GM12878 (cell line): ENCODE data around the gene FREM2. TPM values are rescaled to one million over a fixed set of nuclear protein-coding genes. Genes with fewer than 3 reads are reported as not detected.

Source experiments
- ATAC-seq: fragments of 200-7000 bp; cut with Tn5 transposase; 3 replicates; pipeline ENCODE4 v1.9.1; 2020; ENCODE audit warnings: mild to moderate bottlenecking, moderate library complexity
- BruUV-seq: library from RNA; stranded (reverse); fragments of 400-500 nt; replicated peaks from 2 replicates; lab custom pipeline; 2021; lab: Mats Ljungman, UMichigan
- CTCF ChIA-PET: fragments of 300-600 bp; sonication (Branson Sonifier 250); formaldehyde crosslinking; extraction: SDS; loops from one replicate; lab custom pipeline; 2021; ENCODE audit warnings: inconsistent platforms; lab: Yijun Ruan, JAX
- POLR2A ChIA-PET: fragments of 350-600 bp; formaldehyde crosslinking; extraction: SDS; loops from one replicate; lab custom pipeline; 2021; ENCODE audit warnings: inconsistent platforms; lab: Charles Lee
- RAD21 ChIA-PET: fragments of 300-600 bp; sonication (Branson Sonifier 250); formaldehyde crosslinking; loops from one replicate; lab custom pipeline; 2023; ENCODE audit warnings: antibody characterized with exemption; ENCODE audit not compliant: unreplicated experiment; lab: Charles Lee
- SMC1A ChIA-PET: fragments of 300-600 bp; sonication (Branson Sonifier 250); formaldehyde crosslinking; loops from one replicate; lab custom pipeline; 2023; ENCODE audit not compliant: unreplicated experiment, uncharacterized antibody; lab: Charles Lee
- DNase-seq: peaks from one replicate; pipeline ENCODE4 v3.0.0-alpha.2; 2011; ENCODE audit warnings: low read depth, low spot score
- FAIRE-seq: peaks from 3 replicates; lab custom pipeline; 2011; peaks lifted over from hg19 to GRCh38; lab: Jason Lieb, UNC
- H2AFZ ChIP-seq: 2 replicates; pipeline ENCODE4 v1.6.0; 2011; ENCODE audit warnings: low read depth, low read length, control low read depth; ENCODE audit not compliant: control insufficient read depth
- H3K27ac ChIP-seq: 2 replicates; pipeline ENCODE4 v1.5.1; 2011; ENCODE audit warnings: control low read depth; ENCODE audit not compliant: control insufficient read depth, insufficient read depth
- H3K27me3 ChIP-seq, 2 experiments: replicated peaks in 1 of 2; 2 replicates each; pipeline versions ENCODE4 v1.6.0 to v1.6.1; 2011; ENCODE audit warnings: low read length in 1 of 2; ENCODE audit not compliant: control insufficient read depth in 2 of 2, insufficient read depth in 2 of 2
- H3K36me3 ChIP-seq, 2 experiments: 2 replicates each; pipeline ENCODE4 v1.5.1; 2011; ENCODE audit warnings: low read length in 1 of 2; ENCODE audit not compliant: control insufficient read depth in 2 of 2, insufficient read depth in 2 of 2
- H3K4me1 ChIP-seq: 2 replicates; pipeline ENCODE4 v1.6.1; 2011; ENCODE audit warnings: mild to moderate bottlenecking, low read length, moderate library complexity, mixed read lengths; ENCODE audit not compliant: control insufficient read depth, insufficient read depth
- H3K4me2 ChIP-seq: 2 replicates; pipeline ENCODE4 v1.6.0; 2011; ENCODE audit warnings: control low read depth; ENCODE audit not compliant: control insufficient read depth, insufficient read depth
- H3K4me3 ChIP-seq: fragments of 200-600 bp; sonication (generic); 2 replicates; pipeline ENCODE4 v1.5.1; 2016
- H3K79me2 ChIP-seq: 2 replicates; pipeline ENCODE4 v1.6.0; 2011; ENCODE audit warnings: low read length; ENCODE audit not compliant: control insufficient read depth, insufficient read depth
- H3K9ac ChIP-seq: 2 replicates; pipeline ENCODE4 v1.8.0; 2011; ENCODE audit warnings: low read length, control low read depth, mixed read lengths; ENCODE audit not compliant: control insufficient read depth, insufficient read depth
- H3K9me3 ChIP-seq: replicated peaks from 3 replicates; pipeline ENCODE4 v1.5.1; 2011; ENCODE audit warnings: mild to moderate bottlenecking, low read length; ENCODE audit not compliant: control insufficient read depth, insufficient read depth
- H4K20me1 ChIP-seq: 2 replicates; pipeline ENCODE4 v1.6.0; 2011; ENCODE audit not compliant: control insufficient read depth, insufficient read depth
- CEBPB ChIP-seq, 2 experiments: fragments of 150-350 bp in 1 of 2; IDR thresholded peaks; 2 replicates each; pipeline ENCODE4 v1.6.1; 2012 to 2014; ENCODE audit warnings: low read depth in 2 of 2, low read length in 2 of 2, borderline replicate concordance in 1 of 2, inconsistent platforms in 1 of 2
- FOXM1 ChIP-seq: IDR thresholded peaks from 2 replicates; pipeline ENCODE4 v1.6.1; 2012; ENCODE audit warnings: low read depth, mild to moderate bottlenecking, inconsistent platforms, low read length, moderate library complexity
- HDAC6 ChIP-seq: fragments of 200-600 bp; sonication (generic); IDR thresholded peaks from one replicate; pipeline ENCODE4 v1.8.0; 2017; ENCODE audit warnings: antibody characterized with exemption; ENCODE audit not compliant: unreplicated experiment
- JUND ChIP-seq: IDR thresholded peaks from 2 replicates; pipeline ENCODE4 v1.6.1; 2012; ENCODE audit warnings: low read depth, mild to moderate bottlenecking, low read length, improper control_type of control experiment, moderate library complexity
- PAX5 ChIP-seq: IDR thresholded peaks from 2 replicates; pipeline ENCODE4 v1.6.1; 2011; ENCODE audit warnings: low read depth, low read length, borderline replicate concordance
- RAD51 ChIP-seq: fragments of 450-650 bp; IDR thresholded peaks from 2 replicates; pipeline ENCODE4 v1.6.1; 2016; ENCODE audit warnings: moderate library complexity, mild to moderate bottlenecking, inconsistent platforms
- SMAD5 ChIP-seq: IDR thresholded peaks from 2 replicates; pipeline ENCODE4 v1.6.1; 2016; ENCODE audit warnings: antibody characterized with exemption, low read depth
- TCF7 ChIP-seq: IDR thresholded peaks from 2 replicates; pipeline ENCODE4 v1.6.1; 2014; ENCODE audit warnings: antibody characterized with exemption, borderline replicate concordance
- YY1 ChIP-seq: IDR thresholded peaks from 2 replicates; pipeline ENCODE4 v1.6.1; 2011; ENCODE audit warnings: low read depth, mild to moderate bottlenecking, low read length
- ZBTB4 ChIP-seq: fragments of 450-650 bp; formaldehyde crosslinking; IDR thresholded peaks from 2 replicates; pipeline ENCODE4 v1.4.0; 2022; ENCODE audit warnings: mild to moderate bottlenecking, moderate library complexity
- ZNF592 ChIP-seq: fragments of 450-650 bp; IDR thresholded peaks from 2 replicates; pipeline ENCODE4 v1.6.1; 2017; ENCODE audit warnings: mild to moderate bottlenecking, moderate library complexity
- WGBS: methylation state at CpG from one replicate; pipeline ENCODE4 v1.1.6; 2016; ENCODE audit warnings: low lambda C conversion rate; ENCODE audit not compliant: insufficient replicate concordance, insufficient coverage; ENCODE audit errors: missing lambda C conversion rate; 5-methylcytosine and 5-hydroxymethylcytosine counted together
- in situ Hi-C: fragments of 300-500 bp; cut with MboI; formaldehyde crosslinking; loops from 9 replicates; pipeline ENCODE4 v1.14.3; 2018; ENCODE audit warnings: mixed read lengths
- intact Hi-C: fragments of 100-400 bp; cut with micrococcal nuclease; formaldehyde crosslinking; loops from one replicate; pipeline ENCODE4 v1.14.2; 2022; ENCODE audit not compliant: unreplicated experiment
- polyA plus RNA-seq, 11 experiments: library from polyadenylated mRNA; depleted of rRNA in 4 of 11; unstranded in 6 of 11; stranded (reverse) in 5 of 11; fragments of >200 nt; fragmentation: Nextera tagmentation in 4 of 11; fragmentation: Illumina TruSeq in 1 of 11; extraction: Ambion mirVana in 4 of 11; extraction: Trizol in 1 of 11; gene quantifications; 1 replicate in 1 of 11; 2 replicates in 10 of 11; pipeline versions ENCODE4 v1.2.1 to v1.2.3, GENCODE V29; 2011 to 2016; ENCODE audit warnings: inconsistent platforms in 2 of 11, missing spikeins in 2 of 11, low read depth in 1 of 11
- total RNA-seq, 4 experiments: library from RNA; depleted of rRNA in 3 of 4; stranded (reverse); fragments of >200 nt in 3 of 4; fragmentation: Illumina TruSeq in 1 of 4; extraction: Trizol in 1 of 4; gene quantifications; 2 replicates each; pipeline versions ENCODE4 v1.2.1 to v1.2.3, GENCODE V29; 2013 to 2021
- TF ChIP-seq, protein P1 (sequence below): fragments of 150-350 bp; IDR thresholded peaks from 2 replicates; pipeline ENCODE4 v1.6.1; 2014; ENCODE audit warnings: mild to moderate bottlenecking, low read depth, low read length
- TF ChIP-seq, protein P2 (sequence below): IDR thresholded peaks from 2 replicates; pipeline ENCODE4 v1.6.1; 2011; ENCODE audit warnings: low read depth, low read length, improper control_type of control experiment, borderline replicate concordance

The FREM2 gene
- total and polyA plus RNA-seq, 10 of the 15 experiments (the other 5 are each of a cell fraction or from before 2014, with no cell fraction given): 0.02 to 0.12 (median 0.05) TPM; not detected in 2

DNA sequence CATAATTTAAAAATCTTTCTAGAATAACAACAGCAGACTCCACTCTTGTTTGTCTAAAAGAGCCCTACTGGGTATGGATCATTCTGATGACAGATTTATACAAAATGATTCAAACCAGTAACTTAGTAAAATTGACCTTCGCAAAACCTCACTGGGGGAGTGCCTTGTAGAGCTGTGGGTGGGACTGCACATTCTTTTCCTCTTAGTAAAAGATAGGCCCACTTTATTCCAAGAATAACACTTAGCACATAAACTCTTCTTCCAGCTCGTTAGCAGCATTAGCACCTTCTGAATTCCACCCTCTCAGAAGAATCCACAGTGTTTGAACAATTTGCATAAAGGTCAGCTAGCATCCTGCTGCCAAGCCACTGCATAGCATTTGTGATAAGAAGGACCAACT, 196.9 kb downstream of the FREM2 start (continued):
- TF ChIP-seq ZNF592 (no peak), JUND (no peak), FOXM1 (no peak)
- TF ChIP-seq, protein P1, sequence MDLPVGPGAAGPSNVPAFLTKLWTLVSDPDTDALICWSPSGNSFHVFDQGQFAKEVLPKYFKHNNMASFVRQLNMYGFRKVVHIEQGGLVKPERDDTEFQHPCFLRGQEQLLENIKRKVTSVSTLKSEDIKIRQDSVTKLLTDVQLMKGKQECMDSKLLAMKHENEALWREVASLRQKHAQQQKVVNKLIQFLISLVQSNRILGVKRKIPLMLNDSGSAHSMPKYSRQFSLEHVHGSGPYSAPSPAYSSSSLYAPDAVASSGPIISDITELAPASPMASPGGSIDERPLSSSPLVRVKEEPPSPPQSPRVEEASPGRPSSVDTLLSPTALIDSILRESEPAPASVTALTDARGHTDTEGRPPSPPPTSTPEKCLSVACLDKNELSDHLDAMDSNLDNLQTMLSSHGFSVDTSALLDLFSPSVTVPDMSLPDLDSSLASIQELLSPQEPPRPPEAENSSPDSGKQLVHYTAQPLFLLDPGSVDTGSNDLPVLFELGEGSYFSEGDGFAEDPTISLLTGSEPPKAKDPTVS: no peak

DNA sequence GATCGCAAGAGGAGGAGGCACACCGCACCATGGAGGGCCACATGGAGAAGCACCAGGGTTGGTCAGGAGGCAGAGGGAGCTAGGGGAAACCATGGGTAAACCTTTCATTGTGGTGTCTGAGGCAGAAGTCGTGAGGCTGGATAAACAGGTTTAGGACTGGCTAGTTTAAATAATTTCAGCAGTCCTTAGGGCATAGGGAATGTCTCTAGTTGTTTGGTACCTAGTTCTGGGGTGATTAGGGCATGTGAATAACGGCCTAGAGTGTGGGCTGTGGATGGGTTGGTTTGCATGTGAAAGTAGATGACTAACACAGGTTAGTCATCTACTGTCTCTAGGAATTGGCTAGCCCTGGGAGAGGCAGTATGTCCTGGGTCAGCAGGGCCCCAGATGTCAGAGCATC, 201.4 kb downstream of the FREM2 start:
- no peak overlapping the region for H3K4me3 ChIP-seq
- no peak overlapping the region for H3K9ac ChIP-seq
- H3K4me1 ChIP-seq: no peaks in the 10 kb centered on the region
- BruUV-seq: no TSS peak
- ChIA-PET POLR2A (no interaction called here), SMC1A (interaction anchor here (1.0 kb wide), 1 partner anchor 14 kb away, joined by 3 read pairs; no protein-coding TSS in a partner anchor), RAD21 (no interaction called here), CTCF (no interaction called here)
- no peaks in the 10 kb centered on the region for H3K9me3 ChIP-seq
- H3K27ac ChIP-seq: no peak overlapping the region
- H3K79me2 ChIP-seq: no peaks in the 10 kb centered on the region
- H3K4me2 ChIP-seq: no peak overlapping the region
- H3K36me3 ChIP-seq: no peaks in the 10 kb centered on the region
- ATAC-seq: no peak
- in situ Hi-C loops (no loop called here), intact Hi-C loops (no loop called here)
- no peaks in the 10 kb centered on the region for H4K20me1 ChIP-seq
- WGBS: 49% methylated on average over 4 of the region's 4 CpGs
- DNase-seq: no peak
- H3K27me3 ChIP-seq: no peaks in the 10 kb centered on the region
- H2AFZ ChIP-seq: no peak overlapping the region
- no peak for FAIRE-seq
- TF ChIP-seq RAD51: no peak
- TF ChIP-seq SMAD5: no peak
- no peak for TF ChIP-seq PAX5
- TF ChIP-seq TCF7: no peak
- no peak for TF ChIP-seq HDAC6
- TF ChIP-seq CEBPB (IDR thresholded peaks at IDR 0.05; ENCODE audit: borderline replicate concordance in 1 of 2, low read depth in 2 of 2, low read length in 2 of 2): no peak
- TF ChIP-seq, protein P2, sequence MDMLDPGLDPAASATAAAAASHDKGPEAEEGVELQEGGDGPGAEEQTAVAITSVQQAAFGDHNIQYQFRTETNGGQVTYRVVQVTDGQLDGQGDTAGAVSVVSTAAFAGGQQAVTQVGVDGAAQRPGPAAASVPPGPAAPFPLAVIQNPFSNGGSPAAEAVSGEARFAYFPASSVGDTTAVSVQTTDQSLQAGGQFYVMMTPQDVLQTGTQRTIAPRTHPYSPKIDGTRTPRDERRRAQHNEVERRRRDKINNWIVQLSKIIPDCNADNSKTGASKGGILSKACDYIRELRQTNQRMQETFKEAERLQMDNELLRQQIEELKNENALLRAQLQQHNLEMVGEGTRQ: no peak
- no peak for TF ChIP-seq ZBTB4 (CRISPR knock-in tag)
- TF ChIP-seq YY1: no peak
